HL-60 (cell line): ENCODE results near the gene RHBDL3.

Source experiments
- DNase-seq, 2 experiments: peaks; one replicate each; pipeline ENCODE4 v3.0.0-alpha.2; 2010 to 2020; ENCODE audit warnings: low read depth in 1 of 2, low spot score in 1 of 2
- H3K27ac ChIP-seq: fragments of 250-450 bp; sonication (Bioruptor Pico); replicated peaks from 2 replicates; pipeline ENCODE4 v1.5.1; 2020; ENCODE audit warnings: mild to moderate bottlenecking, moderate library complexity
- H3K27me3 ChIP-seq: fragments of 250-450 bp; sonication (Bioruptor Pico); 2 replicates; pipeline ENCODE4 v1.5.1; 2021; ENCODE audit warnings: mild to moderate bottlenecking, moderate library complexity; ENCODE audit not compliant: insufficient read depth, poor library complexity, severe bottlenecking
- H3K4me3 ChIP-seq: replicated peaks from 2 replicates; pipeline ENCODE4 v1.5.1; 2011; ENCODE audit warnings: mild to moderate bottlenecking, control low read depth, low read length; ENCODE audit not compliant: insufficient read depth
- GABPA ChIP-seq: IDR thresholded peaks from 2 replicates; pipeline ENCODE4 v1.6.1; 2012; ENCODE audit warnings: low read depth
- POLR2AphosphoS5 ChIP-seq: IDR thresholded peaks from 2 replicates; pipeline ENCODE4 v1.6.1; 2012; ENCODE audit warnings: low read depth
- SPI1 ChIP-seq: IDR thresholded peaks from 2 replicates; pipeline ENCODE4 v1.6.1; 2012; ENCODE audit warnings: low read depth, mild to moderate bottlenecking, borderline replicate concordance
- TF ChIP-seq, protein P1 (sequence below): IDR thresholded peaks from 2 replicates; pipeline ENCODE4 v1.6.1; 2012; ENCODE audit warnings: low read depth; ENCODE audit not compliant: insufficient replicate concordance
- TF ChIP-seq, protein P2 (sequence below): IDR thresholded peaks from one replicate; pipeline ENCODE4 v1.5.1; 2011; ENCODE audit warnings: low read length, control low read depth, inconsistent platforms; ENCODE audit not compliant: insufficient read depth

RHBDL3 gene

DNA sequence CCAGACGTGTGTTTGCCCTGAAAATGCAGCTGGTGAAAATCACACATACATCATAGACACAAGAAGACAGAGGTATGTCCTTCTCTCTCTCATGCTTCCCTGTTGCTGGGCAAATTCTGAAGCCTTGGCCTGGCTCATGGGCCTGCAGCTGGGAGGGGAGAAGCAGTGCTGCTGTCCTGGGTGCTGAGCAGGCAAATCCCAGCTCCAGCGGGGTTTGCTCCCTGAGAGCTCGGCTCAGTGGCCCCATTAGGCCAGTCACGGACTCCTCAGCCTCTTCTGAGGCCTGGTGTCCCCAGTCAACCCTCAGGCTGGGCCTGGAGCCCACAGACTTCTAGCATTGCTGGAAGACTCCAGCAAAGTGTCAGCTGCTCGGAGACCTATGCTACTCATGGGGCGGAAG lies 11.7 kb downstream of the RHBDL3 start:
- no peak for DNase-seq
- no peak overlapping the region for H3K27ac ChIP-seq
- no peak overlapping the region for H3K4me3 ChIP-seq
- TF ChIP-seq, protein P1, sequence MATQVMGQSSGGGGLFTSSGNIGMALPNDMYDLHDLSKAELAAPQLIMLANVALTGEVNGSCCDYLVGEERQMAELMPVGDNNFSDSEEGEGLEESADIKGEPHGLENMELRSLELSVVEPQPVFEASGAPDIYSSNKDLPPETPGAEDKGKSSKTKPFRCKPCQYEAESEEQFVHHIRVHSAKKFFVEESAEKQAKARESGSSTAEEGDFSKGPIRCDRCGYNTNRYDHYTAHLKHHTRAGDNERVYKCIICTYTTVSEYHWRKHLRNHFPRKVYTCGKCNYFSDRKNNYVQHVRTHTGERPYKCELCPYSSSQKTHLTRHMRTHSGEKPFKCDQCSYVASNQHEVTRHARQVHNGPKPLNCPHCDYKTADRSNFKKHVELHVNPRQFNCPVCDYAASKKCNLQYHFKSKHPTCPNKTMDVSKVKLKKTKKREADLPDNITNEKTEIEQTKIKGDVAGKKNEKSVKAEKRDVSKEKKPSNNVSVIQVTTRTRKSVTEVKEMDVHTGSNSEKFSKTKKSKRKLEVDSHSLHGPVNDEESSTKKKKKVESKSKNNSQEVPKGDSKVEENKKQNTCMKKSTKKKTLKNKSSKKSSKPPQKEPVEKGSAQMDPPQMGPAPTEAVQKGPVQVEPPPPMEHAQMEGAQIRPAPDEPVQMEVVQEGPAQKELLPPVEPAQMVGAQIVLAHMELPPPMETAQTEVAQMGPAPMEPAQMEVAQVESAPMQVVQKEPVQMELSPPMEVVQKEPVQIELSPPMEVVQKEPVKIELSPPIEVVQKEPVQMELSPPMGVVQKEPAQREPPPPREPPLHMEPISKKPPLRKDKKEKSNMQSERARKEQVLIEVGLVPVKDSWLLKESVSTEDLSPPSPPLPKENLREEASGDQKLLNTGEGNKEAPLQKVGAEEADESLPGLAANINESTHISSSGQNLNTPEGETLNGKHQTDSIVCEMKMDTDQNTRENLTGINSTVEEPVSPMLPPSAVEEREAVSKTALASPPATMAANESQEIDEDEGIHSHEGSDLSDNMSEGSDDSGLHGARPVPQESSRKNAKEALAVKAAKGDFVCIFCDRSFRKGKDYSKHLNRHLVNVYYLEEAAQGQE: peak; percentile 93
- no peak for TF ChIP-seq GABPA
- no peaks in the 10 kb centered on the region for H3K27me3 ChIP-seq

DNA sequence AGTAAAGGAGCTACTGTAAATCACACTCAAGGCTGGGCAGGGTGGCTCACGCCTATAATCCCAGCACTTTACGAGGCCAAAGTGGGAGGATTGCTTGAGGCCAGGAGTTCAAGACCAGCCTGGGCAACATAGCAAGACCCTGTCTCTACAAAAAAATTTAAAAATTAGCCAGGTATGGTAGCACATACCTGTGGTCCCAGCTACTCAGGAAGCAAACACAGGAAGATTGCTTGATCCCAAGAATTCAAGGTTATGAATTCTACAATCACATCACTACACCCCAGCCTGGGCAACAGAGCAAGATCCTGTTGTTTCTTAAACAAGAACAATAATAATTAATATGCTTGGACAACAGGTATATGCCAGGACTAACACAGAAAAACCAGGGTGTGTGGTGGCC lies 13.2 kb downstream of the RHBDL3 start:
- DNase-seq: no peak
- TF ChIP-seq, protein P2, sequence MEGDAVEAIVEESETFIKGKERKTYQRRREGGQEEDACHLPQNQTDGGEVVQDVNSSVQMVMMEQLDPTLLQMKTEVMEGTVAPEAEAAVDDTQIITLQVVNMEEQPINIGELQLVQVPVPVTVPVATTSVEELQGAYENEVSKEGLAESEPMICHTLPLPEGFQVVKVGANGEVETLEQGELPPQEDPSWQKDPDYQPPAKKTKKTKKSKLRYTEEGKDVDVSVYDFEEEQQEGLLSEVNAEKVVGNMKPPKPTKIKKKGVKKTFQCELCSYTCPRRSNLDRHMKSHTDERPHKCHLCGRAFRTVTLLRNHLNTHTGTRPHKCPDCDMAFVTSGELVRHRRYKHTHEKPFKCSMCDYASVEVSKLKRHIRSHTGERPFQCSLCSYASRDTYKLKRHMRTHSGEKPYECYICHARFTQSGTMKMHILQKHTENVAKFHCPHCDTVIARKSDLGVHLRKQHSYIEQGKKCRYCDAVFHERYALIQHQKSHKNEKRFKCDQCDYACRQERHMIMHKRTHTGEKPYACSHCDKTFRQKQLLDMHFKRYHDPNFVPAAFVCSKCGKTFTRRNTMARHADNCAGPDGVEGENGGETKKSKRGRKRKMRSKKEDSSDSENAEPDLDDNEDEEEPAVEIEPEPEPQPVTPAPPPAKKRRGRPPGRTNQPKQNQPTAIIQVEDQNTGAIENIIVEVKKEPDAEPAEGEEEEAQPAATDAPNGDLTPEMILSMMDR: no peak
- no peak for TF ChIP-seq SPI1
- H3K4me3 ChIP-seq: no peak overlapping the region
- H3K27ac ChIP-seq: no peak overlapping the region
- H3K27me3 ChIP-seq: peaks cover 3% of the 10 kb centered on the region

DNA sequence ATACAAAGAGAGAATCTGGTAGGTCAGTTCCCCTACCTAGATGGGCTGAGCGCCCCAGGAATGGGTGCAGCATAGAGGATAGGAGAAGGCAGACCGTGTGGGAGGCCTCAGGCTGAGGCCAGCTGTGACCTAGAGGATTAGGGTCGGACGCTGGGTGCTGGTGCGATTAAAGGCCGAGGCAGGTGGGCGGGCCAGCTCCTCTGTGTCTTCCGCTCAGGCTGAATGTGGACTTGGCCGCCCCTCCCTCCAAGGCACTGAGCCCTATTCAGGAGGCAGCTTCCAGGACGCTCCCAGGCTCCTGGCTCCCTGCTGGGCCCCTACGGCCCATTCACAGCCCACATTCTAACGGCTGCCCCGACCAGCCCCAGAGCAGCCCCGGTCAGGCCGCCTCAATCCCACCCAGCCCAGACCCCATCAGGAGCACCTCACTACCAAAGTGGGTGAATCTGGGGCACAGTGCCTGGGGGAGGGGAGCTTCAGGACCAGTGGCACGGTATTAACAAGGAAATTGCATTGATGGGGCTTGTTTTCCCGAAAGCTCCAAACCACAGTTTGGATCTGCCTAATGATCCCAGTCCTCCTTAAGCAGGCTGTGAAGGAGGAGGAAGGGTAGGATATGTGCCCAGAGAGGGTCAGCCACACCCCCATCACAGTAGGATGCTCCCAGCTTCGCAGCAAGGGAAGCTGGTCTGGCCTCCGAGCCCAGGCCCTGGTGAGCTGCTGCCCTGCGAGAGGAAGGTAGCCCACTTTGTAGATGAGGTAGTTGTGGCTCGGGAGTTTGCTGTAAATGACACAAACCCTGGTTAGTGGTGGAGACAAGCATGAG lies 14.5 kb downstream of the RHBDL3 start:
- TF ChIP-seq POLR2AphosphoS5 (no peak), GABPA (no peak), SPI1 (no peak)
- TF ChIP-seq, protein P1: no peak
- TF ChIP-seq, protein P2: no peak
- H3K27me3 ChIP-seq: peaks cover 3% of the 10 kb centered on the region
- H3K27ac ChIP-seq: no peak overlapping the region
- no peak for DNase-seq
- H3K4me3 ChIP-seq: no peak overlapping the region

DNA sequence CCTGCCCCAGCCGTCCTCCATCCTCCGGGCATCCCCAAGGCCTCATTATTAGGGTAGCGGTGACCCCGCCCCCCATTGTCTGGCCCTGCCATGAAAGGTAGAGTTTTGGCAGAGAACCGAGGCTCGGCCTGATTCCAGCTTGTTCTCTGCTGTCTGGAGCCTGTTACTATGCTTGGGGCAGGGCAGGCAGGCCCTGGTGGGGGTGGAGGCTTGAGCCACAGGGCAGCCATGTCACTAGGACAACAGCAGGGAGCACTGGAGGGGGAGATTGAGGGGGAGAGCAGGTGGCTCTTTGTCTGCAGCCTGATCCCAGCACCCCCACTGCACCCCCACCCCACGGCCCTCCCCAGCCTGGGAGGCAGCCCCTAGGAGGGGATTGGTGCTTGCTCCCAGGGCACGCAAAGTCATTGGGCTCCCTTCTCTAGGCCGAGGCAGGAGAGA lies 15.4 kb downstream of the RHBDL3 start:
- no peak overlapping the region for H3K27ac ChIP-seq
- TF ChIP-seq, protein P1: no peak
- TF ChIP-seq POLR2AphosphoS5: no peak
- TF ChIP-seq SPI1: no peak
- TF ChIP-seq, protein P2: no peak
- no peak for TF ChIP-seq GABPA
- no peak for DNase-seq
- peaks cover 3% of the 10 kb centered on the region for H3K27me3 ChIP-seq
- H3K4me3 ChIP-seq: no peak overlapping the region
